HL-60/S4 (cell line): ENCODE results near the gene B3GAT2.
"Not testable (repeated sequence)": the region's sequence is repeated elsewhere in the genome, so short reads cannot be mapped to it uniquely, and the experiment has no call there.

Experiments used
- in situ Hi-C: fragments of 300-500 bp; cut with MboI; formaldehyde crosslinking; loops from 2 replicates; pipeline ENCODE4 v1.14.3; 2022; ENCODE audit warnings: low sequenced_read_pairs

B3GAT2 gene, protein sequence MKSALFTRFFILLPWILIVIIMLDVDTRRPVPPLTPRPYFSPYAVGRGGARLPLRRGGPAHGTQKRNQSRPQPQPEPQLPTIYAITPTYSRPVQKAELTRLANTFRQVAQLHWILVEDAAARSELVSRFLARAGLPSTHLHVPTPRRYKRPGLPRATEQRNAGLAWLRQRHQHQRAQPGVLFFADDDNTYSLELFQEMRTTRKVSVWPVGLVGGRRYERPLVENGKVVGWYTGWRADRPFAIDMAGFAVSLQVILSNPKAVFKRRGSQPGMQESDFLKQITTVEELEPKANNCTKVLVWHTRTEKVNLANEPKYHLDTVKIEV

DNA sequence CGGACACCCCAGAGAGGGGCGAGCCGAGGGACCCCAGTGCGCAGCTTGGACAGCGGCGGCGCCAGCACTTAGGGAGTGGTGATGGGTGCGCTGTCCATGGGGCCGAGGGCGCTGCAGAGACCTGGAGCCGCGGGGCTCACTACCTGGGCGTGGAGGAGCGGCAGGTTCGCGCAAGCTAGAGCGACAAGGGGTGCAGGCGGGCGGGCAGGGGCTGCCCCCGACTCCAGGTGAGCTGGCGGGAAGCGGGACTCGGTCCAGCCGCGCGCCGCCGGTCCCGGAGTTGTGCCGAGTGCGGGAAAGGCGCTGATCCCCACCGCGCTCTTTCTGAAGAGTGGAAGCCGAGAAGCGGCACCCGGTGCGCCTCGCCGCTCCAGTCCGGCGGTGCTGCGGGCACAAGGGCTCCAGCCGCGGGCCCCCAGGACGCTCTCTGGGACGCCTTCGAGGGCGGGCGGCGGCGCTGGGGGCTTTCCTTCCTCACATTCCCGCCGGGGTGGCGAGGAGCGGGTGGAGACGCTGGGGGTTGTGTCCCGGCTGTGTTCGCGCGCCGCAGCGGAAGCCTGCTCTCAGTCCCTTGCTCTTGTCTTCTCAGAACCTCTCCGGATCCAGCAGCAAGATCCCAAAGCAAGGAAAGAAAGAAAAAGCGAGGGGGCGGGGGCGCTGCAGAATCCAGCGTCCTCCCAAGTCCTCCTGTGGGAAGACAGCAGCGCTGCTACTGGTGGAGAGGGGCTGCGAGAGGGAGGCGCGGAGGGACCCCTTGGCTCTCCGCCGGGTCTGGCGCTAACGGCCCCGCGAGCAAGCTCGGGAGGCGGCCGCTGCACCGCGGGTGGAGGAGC is at the start of gene B3GAT2:
B3GAT2 (minus strand) TSS at position 610 of the 833 bp plus-strand sequence. CDS start 631 bp downstream, outside the sequence.
- in situ Hi-C loops, result no loop called here

DNA sequence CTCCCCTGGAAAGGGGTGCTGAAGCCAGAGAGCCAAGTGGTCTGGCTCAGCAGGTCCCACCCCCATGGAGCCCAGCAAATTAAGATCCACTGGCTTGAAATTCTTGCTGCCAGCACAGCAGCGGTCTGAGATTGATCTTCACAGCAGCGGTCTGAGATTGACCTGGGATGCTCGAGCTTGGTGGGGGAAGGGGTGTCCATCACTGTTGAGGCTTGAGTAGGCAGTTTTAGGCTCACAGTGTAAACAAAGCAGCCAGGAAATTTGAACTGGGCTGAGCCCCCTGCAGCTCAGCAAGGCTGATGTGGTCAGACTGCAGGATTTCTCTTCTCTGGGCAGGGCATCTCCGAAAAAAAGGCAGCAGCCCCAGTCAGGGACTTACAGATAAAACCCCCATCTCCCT is 41.3 kb upstream of the B3GAT2 start:
- in situ Hi-C loops, result no loop called here

DNA sequence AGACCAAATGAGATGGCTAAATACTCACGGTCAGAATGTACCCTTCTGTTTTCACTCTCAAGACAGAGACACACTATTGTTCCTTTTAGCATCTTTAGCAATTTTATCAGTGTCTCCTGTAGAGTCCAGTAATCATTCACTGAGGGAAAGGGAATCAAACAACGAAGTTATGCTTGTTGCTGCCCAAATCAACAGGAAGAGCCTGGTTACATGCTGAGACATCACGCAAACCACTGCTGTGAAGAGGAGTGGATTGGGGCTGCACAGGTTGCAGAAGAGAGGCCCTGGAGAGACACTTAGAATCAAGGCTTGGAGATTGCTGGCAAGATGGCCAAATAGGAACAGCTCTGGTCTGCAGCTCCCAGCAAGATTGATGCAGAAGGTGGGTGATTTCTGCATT is 40.5 kb upstream of the B3GAT2 start:
- in situ Hi-C loops, result no loop called here

GRCh38 chr6:70996106-70996505 is 39.2 kb upstream of the B3GAT2 start:
- in situ Hi-C loops, result no loop called here

DNA sequence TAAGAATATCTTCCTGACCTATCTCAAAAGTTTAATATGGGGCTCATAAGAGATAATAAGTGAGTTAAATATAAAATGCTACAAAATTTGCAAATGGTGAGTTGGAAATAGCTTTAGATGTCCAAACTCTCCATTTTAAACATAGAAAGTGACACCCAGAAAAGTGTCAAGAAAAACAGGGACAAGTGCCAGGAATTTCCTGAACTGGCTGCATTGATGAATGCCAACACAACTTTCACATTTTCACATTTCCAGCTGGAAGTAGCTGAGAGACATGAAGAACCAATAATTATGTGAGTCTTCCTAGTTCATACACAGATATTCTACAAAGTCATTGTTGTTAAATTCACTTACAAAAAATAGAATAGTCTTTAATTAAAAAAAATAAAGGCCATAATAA is 38.6 kb upstream of the B3GAT2 start:
- in situ Hi-C loops, result no loop called here

DNA sequence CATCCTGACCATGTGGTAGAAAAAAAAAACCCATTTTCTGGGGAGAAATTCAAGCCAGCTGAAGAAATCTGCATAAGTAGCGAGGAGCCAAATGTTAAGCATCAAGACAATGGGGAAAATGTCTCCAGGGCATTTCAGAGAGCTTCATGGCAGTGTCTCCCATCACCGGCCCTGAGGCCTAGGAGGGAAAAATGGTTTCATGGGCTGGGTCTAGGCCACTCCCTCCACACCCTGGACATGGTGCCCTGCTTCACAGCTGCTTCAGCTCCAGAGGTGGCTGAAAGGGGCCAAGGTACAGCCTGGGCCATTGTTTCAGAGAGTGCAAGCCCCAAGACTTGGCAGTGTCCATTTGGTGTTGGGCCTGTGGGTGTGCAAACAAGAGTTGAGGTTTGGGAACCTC is 34.4 kb upstream of the B3GAT2 start:
- in situ Hi-C loops, result no loop called here

DNA sequence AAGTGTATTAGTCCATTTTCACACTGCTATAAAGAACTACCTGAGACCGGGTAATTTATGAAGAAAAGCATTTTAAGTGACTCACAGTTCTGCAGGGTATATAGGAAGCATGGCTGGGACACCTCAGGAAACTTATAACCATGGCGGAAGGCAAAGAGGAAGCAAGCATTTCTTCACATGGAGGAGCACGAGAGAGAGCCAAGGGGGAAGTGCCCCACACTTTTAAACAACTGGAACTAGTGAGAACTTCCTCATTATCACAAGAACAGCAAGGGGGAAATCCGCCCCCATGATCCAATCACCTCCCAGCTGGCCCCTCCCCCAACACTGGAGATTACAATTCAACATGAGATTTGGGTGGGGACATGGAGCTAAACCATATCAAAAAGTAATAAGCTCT is 28.3 kb upstream of the B3GAT2 start:
- in situ Hi-C loops, result no loop called here

DNA sequence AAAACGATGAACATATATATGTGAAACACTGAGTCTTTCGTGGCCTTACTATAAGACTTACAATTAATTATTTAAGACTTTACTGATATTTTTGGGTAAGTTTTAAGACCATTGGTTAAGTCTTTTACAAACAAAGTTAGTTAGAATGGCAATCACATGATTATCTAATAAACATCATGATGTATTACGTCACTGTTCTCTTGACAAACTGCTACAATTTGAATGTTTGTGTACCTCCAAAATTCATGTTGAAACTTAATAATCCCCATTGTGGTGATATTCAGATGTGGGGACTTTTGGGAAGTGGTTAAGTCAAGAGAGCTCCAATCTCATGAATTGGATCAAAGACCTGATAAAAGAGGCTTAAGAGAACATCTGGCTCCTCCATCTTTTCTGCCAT is 25.9 kb upstream of the B3GAT2 start:
- in situ Hi-C loops, result no loop called here

GRCh38 chr6:70980727-70981126 is 23.9 kb upstream of the B3GAT2 start:
- in situ Hi-C loops, result no loop called here

- in situ Hi-C loops, result no loop called here
Observed at GRCh38 chr6:70973604-70974003, 16.7 kb upstream of the B3GAT2 start.

DNA sequence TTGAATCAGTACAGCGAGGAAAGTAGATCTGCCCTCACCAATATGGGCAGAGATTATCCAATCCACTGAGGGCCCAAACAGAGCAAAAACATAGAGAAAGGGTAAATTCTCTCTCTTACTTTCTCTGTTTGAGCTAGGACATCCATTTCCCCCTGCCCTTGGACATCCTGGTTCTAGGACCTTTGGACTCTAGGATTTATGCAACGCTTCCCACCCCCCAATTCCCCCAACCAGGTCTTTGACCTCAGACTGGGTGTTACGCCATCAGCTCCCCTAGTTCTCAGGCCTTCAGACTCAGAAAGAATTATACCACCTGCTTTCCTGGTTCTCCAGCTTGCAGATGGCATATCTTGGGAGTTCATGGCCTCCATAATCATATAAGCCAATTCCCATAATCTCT is 10.2 kb upstream of the B3GAT2 start:
- in situ Hi-C loops, result no loop called here

- in situ Hi-C loops, result no loop called here
Observed at GRCh38 chr6:70957284-70957617, 391 bp upstream of the B3GAT2 start.

- in situ Hi-C loops, result no loop called here
Observed at GRCh38 chr6:70956191-70956450, 739 bp downstream of the B3GAT2 start.

DNA sequence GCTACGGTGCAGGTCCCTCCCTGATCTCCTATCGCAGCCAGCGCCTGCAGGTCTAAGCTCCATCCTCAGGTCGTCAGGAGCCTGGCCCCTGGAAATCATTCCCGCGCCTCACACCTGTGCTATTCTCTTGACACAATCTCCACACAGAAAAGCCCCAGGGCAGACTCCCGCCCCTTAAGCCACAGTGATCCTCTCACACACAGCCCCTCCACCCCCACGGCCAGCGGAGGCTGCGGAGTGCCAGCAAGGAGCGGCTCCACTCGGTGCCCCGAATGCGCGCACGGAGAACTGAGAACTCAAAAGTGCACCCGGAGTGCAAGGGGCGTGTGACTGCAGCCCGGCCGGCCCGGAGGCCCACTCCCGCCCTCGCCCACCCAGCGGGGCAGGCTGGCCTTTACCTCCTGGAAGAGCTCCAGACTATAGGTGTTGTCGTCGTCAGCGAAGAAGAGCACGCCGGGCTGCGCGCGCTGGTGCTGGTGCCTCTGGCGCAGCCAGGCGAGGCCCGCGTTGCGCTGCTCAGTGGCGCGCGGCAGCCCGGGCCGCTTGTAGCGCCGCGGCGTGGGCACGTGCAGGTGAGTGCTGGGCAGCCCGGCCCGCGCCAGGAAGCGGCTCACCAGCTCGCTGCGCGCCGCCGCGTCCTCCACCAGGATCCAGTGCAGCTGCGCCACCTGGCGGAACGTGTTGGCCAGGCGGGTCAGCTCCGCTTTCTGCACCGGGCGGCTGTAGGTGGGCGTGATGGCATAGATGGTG is 1.2 kb downstream of the B3GAT2 start:
- in situ Hi-C loops, result no loop called here

- in situ Hi-C loops, result no loop called here
Observed at GRCh38 chr6:70954750-70955149, 2.1 kb downstream of the B3GAT2 start.

DNA sequence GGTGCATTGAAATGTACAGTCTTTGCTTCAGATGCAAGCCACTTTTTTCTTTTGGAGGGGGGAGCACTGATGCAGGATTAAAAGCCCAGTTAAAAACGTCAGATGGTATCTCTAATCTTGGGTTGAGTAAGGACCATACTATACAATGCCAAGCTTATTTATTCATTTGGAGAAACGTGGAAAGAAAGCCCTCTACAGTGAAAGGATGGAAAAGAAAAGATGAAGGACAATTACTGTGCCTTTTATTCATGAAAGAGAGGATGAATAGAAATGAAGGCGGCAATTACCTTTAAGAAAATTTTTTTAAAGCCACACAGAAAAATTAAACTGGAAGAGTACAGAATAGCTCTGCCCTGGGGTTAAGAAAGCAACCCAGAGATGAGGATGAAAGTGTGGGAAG is 2.7 kb downstream of the B3GAT2 start:
- in situ Hi-C loops, result no loop called here

GRCh38 chr6:70952608-70953165 is 4.2 kb downstream of the B3GAT2 start:
- in situ Hi-C loops, result no loop called here

GRCh38 chr6:70944321-70944720 is 12.5 kb downstream of the B3GAT2 start:
- in situ Hi-C loops, result not testable (repeated sequence)

- in situ Hi-C loops, result no loop called here
Observed at GRCh38 chr6:70933853-70934252, 23.0 kb downstream of the B3GAT2 start.

- in situ Hi-C loops, result no loop called here
Observed at GRCh38 chr6:70905742-70906141, 51.1 kb downstream of the B3GAT2 start.

DNA sequence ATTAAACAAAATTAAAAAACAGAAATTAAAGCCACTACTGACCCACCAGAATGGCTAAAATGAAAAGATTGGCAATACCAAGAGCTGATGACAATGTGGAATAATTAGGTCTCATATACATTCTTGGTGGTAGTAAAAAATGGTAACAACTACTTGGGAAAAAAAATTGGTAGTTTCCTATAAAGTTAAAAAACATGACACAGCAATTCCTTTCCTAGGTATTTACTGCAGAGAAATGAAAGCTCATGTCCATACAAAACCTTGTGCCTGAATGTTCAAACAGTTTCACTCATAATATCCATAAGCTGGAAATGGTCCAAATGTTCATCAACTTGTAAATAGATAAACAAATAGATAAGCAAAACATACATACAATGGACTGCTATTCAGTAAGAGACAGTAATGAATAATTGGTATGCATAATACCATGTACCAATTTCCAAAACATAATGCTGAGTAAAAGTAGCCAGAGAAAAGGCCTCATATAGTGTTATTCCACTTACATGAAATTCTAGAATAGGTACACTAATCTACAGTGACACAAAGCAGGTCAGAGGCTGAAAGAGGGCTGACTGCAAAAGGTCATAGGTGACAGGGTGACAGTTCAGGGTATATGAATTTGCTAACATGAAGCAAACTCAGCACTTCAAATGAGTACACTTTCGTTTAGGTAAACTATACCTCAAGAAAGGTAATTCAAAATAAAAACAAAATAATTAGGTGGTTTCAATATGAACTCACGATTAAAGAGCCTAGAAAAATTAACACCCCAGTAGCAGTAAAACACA is 53.0 kb downstream of the B3GAT2 start:
- in situ Hi-C loops, result no loop called here
